K562 (cell line): ENCODE measurements around the gene B4GALNT4. TPM values are rescaled to one million over a fixed set of nuclear protein-coding genes. Genes with fewer than 3 reads are reported as not detected.
A peak's percentile ranks its signal among the peaks of the same experiment; 100 is the strongest.

Source experiments
- BDP1 ChIP-seq: IDR thresholded peaks from 3 replicates; pipeline ENCODE4 v1.6.1; 2011; ENCODE audit not compliant: insufficient read length, insufficient read depth
- ETS2 ChIP-seq: IDR thresholded peaks from 2 replicates; pipeline ENCODE4 v1.6.1; 2016; ENCODE audit warnings: borderline replicate concordance, missing genetic modification characterization, mild to moderate bottlenecking, moderate library complexity, missing compliant biosample characterization; ENCODE audit not compliant: poor library complexity, severe bottlenecking
- GTF2A2 ChIP-seq: IDR thresholded peaks from 2 replicates; pipeline ENCODE4 v1.6.1; 2016; ENCODE audit warnings: mild to moderate bottlenecking, missing genetic modification characterization, missing compliant biosample characterization
- MIER1 ChIP-seq: fragments of 450-650 bp; IDR thresholded peaks from 2 replicates; pipeline ENCODE4 v1.6.1; 2016; ENCODE audit warnings: antibody characterized with exemption, mild to moderate bottlenecking, low read depth
- MYNN ChIP-seq, 2 experiments: sonication (generic); formaldehyde crosslinking in 1 of 2; IDR thresholded peaks; 2 replicates each; pipeline versions ENCODE4 v1.5.0 to v1.6.1; 2016 to 2020; ENCODE audit warnings: antibody characterized with exemption in 1 of 2, missing genetic modification reagents in 1 of 2
- NBN ChIP-seq: fragments of 450-650 bp; IDR thresholded peaks from 2 replicates; pipeline ENCODE4 v1.6.1; 2016; ENCODE audit warnings: low read depth, mild to moderate bottlenecking
- TFAM ChIP-seq: fragments of 250-450 bp; sonication (Bioruptor Pico); conservative IDR thresholded peaks from 2 replicates; pipeline ENCODE4 v1.5.0; 2021; ENCODE audit warnings: mild to moderate bottlenecking, moderate library complexity
- TRIM24 ChIP-seq, 2 experiments: fragments of 450-650 bp; IDR thresholded peaks; 2 replicates each; pipeline ENCODE4 v1.6.1; 2016
- WHSC1 ChIP-seq: IDR thresholded peaks from one replicate; pipeline ENCODE4 v1.6.1; 2012; ENCODE audit warnings: low read length, control low read depth, inconsistent platforms
- XRCC5 ChIP-seq: fragments of 200-400 bp; formaldehyde crosslinking; IDR thresholded peaks from 2 replicates; pipeline ENCODE4 v1.6.1; 2017; ENCODE audit warnings: low read depth, mild to moderate bottlenecking, low read length
- ZNF146 ChIP-seq: IDR thresholded peaks from one replicate; pipeline ENCODE4 v1.6.1; 2018; ENCODE audit warnings: missing compliant biosample characterization; ENCODE audit not compliant: unreplicated experiment
- ZNF316 ChIP-seq: fragments of 450-650 bp; IDR thresholded peaks from 2 replicates; pipeline ENCODE4 v1.6.1; 2016
- ZNF354B ChIP-seq: fragments of 250-450 bp; sonication (Bioruptor Pico); IDR thresholded peaks from 2 replicates; pipeline ENCODE4 v1.4.0; 2020
- ZZZ3 ChIP-seq: fragments of 450-650 bp; IDR thresholded peaks from 2 replicates; pipeline ENCODE4 v1.6.1; 2016; ENCODE audit warnings: antibody characterized with exemption, mild to moderate bottlenecking, moderate library complexity
- polyA plus RNA-seq, 8 experiments: library from polyadenylated mRNA; depleted of rRNA in 4 of 8; stranded (reverse) in 5 of 8; unstranded in 3 of 8; fragments of >200 nt; fragmentation: Nextera tagmentation in 2 of 8; fragmentation: Illumina TruSeq in 1 of 8; extraction: Ambion mirVana in 2 of 8; extraction: Trizol in 1 of 8; gene quantifications; 2 replicates each; pipeline versions ENCODE4 v1.2.1 to v1.2.3, GENCODE V29; 2011 to 2014; ENCODE audit warnings: inconsistent platforms in 1 of 8, missing spikeins in 1 of 8
- total RNA-seq, 7 experiments: library from RNA; depleted of rRNA in 6 of 7; stranded (reverse); fragments of >200 nt in 6 of 7; fragmentation: Illumina TruSeq in 2 of 7; extraction: Trizol in 2 of 7; gene quantifications; 2 replicates each; pipeline versions ENCODE4 v1.2.1 to v1.2.3, GENCODE V29; 2011 to 2021; ENCODE audit warnings: low replicate concordance in 1 of 7
- TF ChIP-seq, protein P1 (sequence below), 2 experiments: fragments of 450-650 bp in 1 of 2; sonication (generic) in 1 of 2; formaldehyde crosslinking in 1 of 2; IDR thresholded peaks; 2 replicates each; pipeline versions ENCODE4 v1.7.1 to v1.9.0; 2016 to 2022; ENCODE audit warnings: inconsistent platforms in 1 of 2, mild to moderate bottlenecking in 1 of 2, missing genetic modification reagents in 1 of 2
- TF ChIP-seq, protein P2 (sequence below): fragments of 200-800 bp; sonication (Bioruptor generic); IDR thresholded peaks from 2 replicates; pipeline ENCODE4 v1.6.1; 2017; ENCODE audit warnings: missing genetic modification characterization, missing compliant biosample characterization
- TF ChIP-seq, protein P3 (sequence below): fragments of 250-450 bp; sonication (Bioruptor Pico); IDR thresholded peaks from 2 replicates; pipeline ENCODE4 v1.8.0; 2022; ENCODE audit warnings: moderate library complexity, mild to moderate bottlenecking, inconsistent platforms

Gene B4GALNT4
- total and polyA plus RNA-seq, 9 of the 15 experiments (the other 6 are each of a cell fraction or from before 2014, with no cell fraction given), result 0.20 to 37.1 (median 10.8) TPM; not detected in 1

DNA sequence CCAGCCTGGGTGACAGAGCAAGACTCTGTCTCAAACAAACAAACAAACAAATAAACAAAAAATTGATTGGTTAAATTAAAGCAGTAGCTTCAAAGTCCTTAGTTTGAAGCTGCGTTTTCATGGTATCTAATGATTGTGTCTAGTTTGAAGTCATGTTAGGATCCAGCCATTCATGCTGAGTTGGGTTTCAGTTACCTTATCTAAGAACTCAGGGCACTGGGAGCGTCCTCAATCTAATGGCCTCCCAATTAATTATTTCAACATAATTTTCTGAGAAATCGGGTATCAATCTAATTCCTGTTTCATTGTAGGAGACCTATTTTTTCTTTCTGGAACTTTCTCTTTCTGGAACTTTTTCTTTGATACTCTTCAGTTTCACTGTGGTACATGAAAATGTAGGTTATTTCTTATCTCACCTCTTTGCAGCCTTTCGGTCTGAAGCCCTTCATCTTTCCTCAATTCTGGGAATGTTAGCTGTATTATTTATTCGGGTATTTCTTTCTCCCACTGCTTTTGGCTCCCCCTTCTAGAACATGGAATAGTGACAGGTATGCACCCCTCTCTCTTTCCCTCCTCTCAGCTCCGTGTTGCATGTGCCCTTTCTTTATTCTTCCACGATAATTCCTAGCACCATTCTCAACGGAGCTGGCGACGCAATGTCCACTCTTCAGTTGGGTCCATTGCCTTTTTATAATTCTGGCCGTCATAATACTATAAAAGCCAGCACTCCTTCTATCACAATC, 24.3 kb upstream of the B4GALNT4 start (continued):
- TF ChIP-seq, protein P1, sequence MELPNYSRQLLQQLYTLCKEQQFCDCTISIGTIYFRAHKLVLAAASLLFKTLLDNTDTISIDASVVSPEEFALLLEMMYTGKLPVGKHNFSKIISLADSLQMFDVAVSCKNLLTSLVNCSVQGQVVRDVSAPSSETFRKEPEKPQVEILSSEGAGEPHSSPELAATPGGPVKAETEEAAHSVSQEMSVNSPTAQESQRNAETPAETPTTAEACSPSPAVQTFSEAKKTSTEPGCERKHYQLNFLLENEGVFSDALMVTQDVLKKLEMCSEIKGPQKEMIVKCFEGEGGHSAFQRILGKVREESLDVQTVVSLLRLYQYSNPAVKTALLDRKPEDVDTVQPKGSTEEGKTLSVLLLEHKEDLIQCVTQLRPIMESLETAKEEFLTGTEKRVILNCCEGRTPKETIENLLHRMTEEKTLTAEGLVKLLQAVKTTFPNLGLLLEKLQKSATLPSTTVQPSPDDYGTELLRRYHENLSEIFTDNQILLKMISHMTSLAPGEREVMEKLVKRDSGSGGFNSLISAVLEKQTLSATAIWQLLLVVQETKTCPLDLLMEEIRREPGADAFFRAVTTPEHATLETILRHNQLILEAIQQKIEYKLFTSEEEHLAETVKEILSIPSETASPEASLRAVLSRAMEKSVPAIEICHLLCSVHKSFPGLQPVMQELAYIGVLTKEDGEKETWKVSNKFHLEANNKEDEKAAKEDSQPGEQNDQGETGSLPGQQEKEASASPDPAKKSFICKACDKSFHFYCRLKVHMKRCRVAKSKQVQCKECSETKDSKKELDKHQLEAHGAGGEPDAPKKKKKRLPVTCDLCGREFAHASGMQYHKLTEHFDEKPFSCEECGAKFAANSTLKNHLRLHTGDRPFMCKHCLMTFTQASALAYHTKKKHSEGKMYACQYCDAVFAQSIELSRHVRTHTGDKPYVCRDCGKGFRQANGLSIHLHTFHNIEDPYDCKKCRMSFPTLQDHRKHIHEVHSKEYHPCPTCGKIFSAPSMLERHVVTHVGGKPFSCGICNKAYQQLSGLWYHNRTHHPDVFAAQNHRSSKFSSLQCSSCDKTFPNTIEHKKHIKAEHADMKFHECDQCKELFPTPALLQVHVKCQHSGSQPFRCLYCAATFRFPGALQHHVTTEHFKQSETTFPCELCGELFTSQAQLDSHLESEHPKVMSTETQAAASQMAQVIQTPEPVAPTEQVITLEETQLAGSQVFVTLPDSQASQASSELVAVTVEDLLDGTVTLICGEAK (IDR thresholded peaks at IDR 0.05), result 0 out of 2 replicates have a peak, but pooled peaks have one; percentile 30
- TF ChIP-seq, protein P1 (CRISPR knock-in tag; IDR thresholded peaks at IDR 0.05), result no peak
- no peak for TF ChIP-seq ZNF146 (CRISPR knock-in tag)
- TF ChIP-seq ZNF316, result no peak
- TF ChIP-seq ZZZ3, result no peak
- no peak for TF ChIP-seq ETS2 (tag)
- no peak for TF ChIP-seq GTF2A2
- TF ChIP-seq, protein P2, sequence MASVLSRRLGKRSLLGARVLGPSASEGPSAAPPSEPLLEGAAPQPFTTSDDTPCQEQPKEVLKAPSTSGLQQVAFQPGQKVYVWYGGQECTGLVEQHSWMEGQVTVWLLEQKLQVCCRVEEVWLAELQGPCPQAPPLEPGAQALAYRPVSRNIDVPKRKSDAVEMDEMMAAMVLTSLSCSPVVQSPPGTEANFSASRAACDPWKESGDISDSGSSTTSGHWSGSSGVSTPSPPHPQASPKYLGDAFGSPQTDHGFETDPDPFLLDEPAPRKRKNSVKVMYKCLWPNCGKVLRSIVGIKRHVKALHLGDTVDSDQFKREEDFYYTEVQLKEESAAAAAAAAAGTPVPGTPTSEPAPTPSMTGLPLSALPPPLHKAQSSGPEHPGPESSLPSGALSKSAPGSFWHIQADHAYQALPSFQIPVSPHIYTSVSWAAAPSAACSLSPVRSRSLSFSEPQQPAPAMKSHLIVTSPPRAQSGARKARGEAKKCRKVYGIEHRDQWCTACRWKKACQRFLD (CRISPR knock-in tag), result no peak
- no peak for TF ChIP-seq MYNN (IDR thresholded peaks at IDR 0.05)
- no peak for TF ChIP-seq MYNN (CRISPR knock-in tag; IDR thresholded peaks at IDR 0.05)
- TF ChIP-seq XRCC5, result no peak
- no peak for TF ChIP-seq ZNF354B (CRISPR knock-in tag)
- no peak for TF ChIP-seq MIER1
- no peak for TF ChIP-seq TRIM24 (IDR thresholded peaks at IDR 0.05)
- TF ChIP-seq WHSC1, result no peak
- TF ChIP-seq BDP1, result no peak
- no peak for TF ChIP-seq NBN
- TF ChIP-seq TFAM (CRISPR knock-in tag), result no peak
- TF ChIP-seq, protein P3, sequence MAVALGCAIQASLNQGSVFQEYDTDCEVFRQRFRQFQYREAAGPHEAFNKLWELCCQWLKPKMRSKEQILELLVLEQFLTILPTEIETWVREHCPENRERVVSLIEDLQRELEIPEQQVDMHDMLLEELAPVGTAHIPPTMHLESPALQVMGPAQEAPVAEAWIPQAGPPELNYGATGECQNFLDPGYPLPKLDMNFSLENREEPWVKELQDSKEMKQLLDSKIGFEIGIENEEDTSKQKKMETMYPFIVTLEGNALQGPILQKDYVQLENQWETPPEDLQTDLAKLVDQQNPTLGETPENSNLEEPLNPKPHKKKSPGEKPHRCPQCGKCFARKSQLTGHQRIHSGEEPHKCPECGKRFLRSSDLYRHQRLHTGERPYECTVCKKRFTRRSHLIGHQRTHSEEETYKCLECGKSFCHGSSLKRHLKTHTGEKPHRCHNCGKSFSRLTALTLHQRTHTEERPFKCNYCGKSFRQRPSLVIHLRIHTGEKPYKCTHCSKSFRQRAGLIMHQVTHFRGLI (CRISPR knock-in tag), result no peak
